Measurements from ENCODE around the gene NDUFA7. TPM values are rescaled to one million over a fixed set of nuclear protein-coding genes. Genes with fewer than 3 reads are reported as not detected.

The NDUFA7 gene
- total RNA-seq, 1 donor from 2014 or later = 10.5 TPM

- DNase-seq = no peak
These were observed 58.7 kb downstream of the NDUFA7 start for GRCh38 chr19:8262431-8262830.

DNA sequence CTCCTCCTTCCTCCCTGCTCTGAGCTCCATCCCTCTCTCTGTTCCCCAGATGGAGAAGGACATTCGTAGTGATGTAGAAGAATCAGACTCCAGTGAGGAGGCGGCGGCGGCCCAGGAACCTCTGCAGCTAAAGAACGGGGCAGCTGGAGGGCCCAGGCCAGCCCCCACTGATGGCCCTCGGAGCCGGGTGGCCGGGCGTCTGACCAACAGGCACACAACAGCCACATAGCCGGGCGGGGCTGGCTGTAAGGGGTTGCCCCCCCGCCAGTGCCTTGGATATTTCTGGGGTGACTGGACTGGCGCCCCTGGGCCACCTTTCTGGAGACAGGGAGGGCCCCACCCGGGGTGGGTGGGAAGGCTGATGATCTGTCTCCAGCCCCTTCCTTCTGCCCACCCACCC lies 59.3 kb downstream of the NDUFA7 start:
- no peak for DNase-seq

- no peak for DNase-seq
These were observed 59.8 kb downstream of the NDUFA7 start for GRCh38 chr19:8261347-8261746.

Other genes starting within 250 kb of the NDUFA7 start
- gene FBN3, start 171.8 kb downstream of the NDUFA7 start, total RNA-seq = 23.2 TPM
- gene CERS4, start 112.0 kb downstream of the NDUFA7 start, total RNA-seq = 50.7 TPM
- 13.4 TPM for gene CD320, start 13.0 kb downstream of the NDUFA7 start, total RNA-seq
- 161 TPM for gene RPS28, start 121 bp upstream of the NDUFA7 start, total RNA-seq
- 5.1 TPM for gene KANK3, start 21.9 kb upstream of the NDUFA7 start, total RNA-seq
- 0.94 TPM for gene ANGPTL4, start 42.8 kb upstream of the NDUFA7 start, total RNA-seq
- gene RAB11B, start 69.0 kb upstream of the NDUFA7 start, total RNA-seq = 76.9 TPM
- 52.3 TPM for gene MARCHF2, start 91.9 kb upstream of the NDUFA7 start, total RNA-seq
- gene HNRNPM, start 123.6 kb upstream of the NDUFA7 start, total RNA-seq = 49.9 TPM
- not detected for gene PRAM1, start 181.3 kb upstream of the NDUFA7 start, total RNA-seq
- gene ZNF414, start 192.8 kb upstream of the NDUFA7 start, total RNA-seq = 1.6 TPM